Fibroblast of lung (primary cell): ENCODE measurements around the gene LMAN2. TPM values are rescaled to one million over a fixed set of nuclear protein-coding genes. Genes with fewer than 3 reads are reported as not detected.

Experiments
- DNase-seq, 2 donors: peaks; one replicate each; pipeline versions ENCODE4 v3.0.0 to v3.0.0-alpha.2; 2010; ENCODE audit warnings: low read depth in 2 of 2
- H2AFZ ChIP-seq: 2 replicates; pipeline ENCODE4 v1.5.1; 2012; ENCODE audit warnings: low read length, control low read depth, inconsistent platforms
- H3K27ac ChIP-seq: 2 replicates; pipeline ENCODE4 v1.5.1; 2011; ENCODE audit warnings: low read length, control low read depth; ENCODE audit not compliant: insufficient read depth
- H3K27me3 ChIP-seq: 2 replicates; pipeline ENCODE4 v1.5.1; 2011; ENCODE audit warnings: mild to moderate bottlenecking, low read length; ENCODE audit not compliant: control insufficient read depth, insufficient read depth
- H3K36me3 ChIP-seq: 2 replicates; pipeline ENCODE4 v1.5.1; 2011; ENCODE audit warnings: low read length; ENCODE audit not compliant: control insufficient read depth, insufficient read depth
- H3K4me1 ChIP-seq: 2 replicates; pipeline ENCODE4 v1.5.1; 2011; ENCODE audit warnings: low read length; ENCODE audit not compliant: control insufficient read depth, insufficient read depth; ENCODE audit errors: extremely low read depth
- H3K4me2 ChIP-seq: 2 replicates; pipeline ENCODE4 v1.5.1; 2011; ENCODE audit warnings: low read length, control low read depth; ENCODE audit not compliant: insufficient read depth; ENCODE audit errors: extremely low read depth
- H3K4me3 ChIP-seq, 4 experiments: fragments of 200-600 bp in 1 of 4; sonication (generic) in 1 of 4; replicated peaks in 1 of 4; 2 replicates each; pipeline ENCODE4 v1.5.1; 2011 to 2016; ENCODE audit warnings: low read length in 4 of 4, low read depth in 3 of 4, mild to moderate bottlenecking in 3 of 4, control low read depth in 2 of 4, inconsistent platforms in 1 of 4, mixed read lengths in 1 of 4; ENCODE audit not compliant: insufficient read depth in 1 of 4; ENCODE audit errors: control extremely low read depth in 1 of 4
- H3K79me2 ChIP-seq: 2 replicates; pipeline ENCODE4 v1.5.1; 2012; ENCODE audit warnings: mild to moderate bottlenecking, low read length, inconsistent platforms; ENCODE audit not compliant: control insufficient read depth, insufficient read depth
- H3K9ac ChIP-seq: 2 replicates; pipeline ENCODE4 v1.5.1; 2011; ENCODE audit warnings: mild to moderate bottlenecking, low read length, control low read depth; ENCODE audit not compliant: insufficient read depth
- H3K9me3 ChIP-seq: 2 replicates; pipeline ENCODE4 v1.5.1; 2012; ENCODE audit warnings: low read depth, low read length; ENCODE audit not compliant: control insufficient read depth, insufficient read depth
- H4K20me1 ChIP-seq: 2 replicates; pipeline ENCODE4 v1.5.1; 2011; ENCODE audit warnings: low read length; ENCODE audit not compliant: control insufficient read depth, insufficient read depth; ENCODE audit errors: extremely low read depth
- EZH2 ChIP-seq: IDR thresholded peaks from 2 replicates; pipeline ENCODE4 v1.5.1; 2012; ENCODE audit warnings: low read length, control low read depth, mild to moderate bottlenecking; ENCODE audit errors: missing control alignments
- polyA plus RNA-seq, 2 donors: library from polyadenylated mRNA; depleted of rRNA in 1 of 2; stranded (reverse) in 1 of 2; unstranded in 1 of 2; fragments of >200 nt; gene quantifications; 2 replicates each; pipeline ENCODE4 v1.2.1, GENCODE V29; 2011 to 2012; ENCODE audit warnings: missing spikeins in 1 of 2
- total RNA-seq: library from RNA; depleted of rRNA; stranded (reverse); fragments of >200 nt; gene quantifications from 2 replicates; pipeline ENCODE4 v1.2.1, GENCODE V29; 2014
- TF ChIP-seq, protein P1 (sequence below), 2 donors: IDR thresholded peaks in 1 of 2; conservative IDR thresholded peaks in 1 of 2; 1 replicate in 1 of 2; 2 replicates in 1 of 2; pipeline ENCODE4 v1.5.1; 2011 to 2012; ENCODE audit warnings: low read length in 2 of 2, control low read depth in 1 of 2, inconsistent platforms in 1 of 2, low read depth in 1 of 2, mild to moderate bottlenecking in 1 of 2

The LMAN2 gene
- total and polyA plus RNA-seq, 2 donors (not counting 1 experiment from before 2014, with no cell fraction given) = 145 to 396 TPM

GRCh38 chr5:177359860-177360259 lies 8.4 kb upstream of the LMAN2 start:
- peaks cover 17% of the 10 kb centered on the region for H3K27me3 ChIP-seq
- H3K79me2 ChIP-seq = no peaks in the 10 kb centered on the region
- no peak overlapping the region for H3K9ac ChIP-seq
- no peaks in the 10 kb centered on the region for H3K4me1 ChIP-seq
- TF ChIP-seq, protein P1, sequence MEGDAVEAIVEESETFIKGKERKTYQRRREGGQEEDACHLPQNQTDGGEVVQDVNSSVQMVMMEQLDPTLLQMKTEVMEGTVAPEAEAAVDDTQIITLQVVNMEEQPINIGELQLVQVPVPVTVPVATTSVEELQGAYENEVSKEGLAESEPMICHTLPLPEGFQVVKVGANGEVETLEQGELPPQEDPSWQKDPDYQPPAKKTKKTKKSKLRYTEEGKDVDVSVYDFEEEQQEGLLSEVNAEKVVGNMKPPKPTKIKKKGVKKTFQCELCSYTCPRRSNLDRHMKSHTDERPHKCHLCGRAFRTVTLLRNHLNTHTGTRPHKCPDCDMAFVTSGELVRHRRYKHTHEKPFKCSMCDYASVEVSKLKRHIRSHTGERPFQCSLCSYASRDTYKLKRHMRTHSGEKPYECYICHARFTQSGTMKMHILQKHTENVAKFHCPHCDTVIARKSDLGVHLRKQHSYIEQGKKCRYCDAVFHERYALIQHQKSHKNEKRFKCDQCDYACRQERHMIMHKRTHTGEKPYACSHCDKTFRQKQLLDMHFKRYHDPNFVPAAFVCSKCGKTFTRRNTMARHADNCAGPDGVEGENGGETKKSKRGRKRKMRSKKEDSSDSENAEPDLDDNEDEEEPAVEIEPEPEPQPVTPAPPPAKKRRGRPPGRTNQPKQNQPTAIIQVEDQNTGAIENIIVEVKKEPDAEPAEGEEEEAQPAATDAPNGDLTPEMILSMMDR (conservative IDR thresholded peaks at IDR 0.05 in 1 of 2, IDR thresholded peaks at IDR 0.05 in 1 of 2; ENCODE audit: low read depth in 1 of 2, low read length in 2 of 2) = no peak
- H2AFZ ChIP-seq = no peak overlapping the region
- H3K9me3 ChIP-seq = no peaks in the 10 kb centered on the region
- no peak for DNase-seq
- no peak overlapping the region for H3K4me3 ChIP-seq
- H4K20me1 ChIP-seq = no peaks in the 10 kb centered on the region
- no peak overlapping the region for H3K27ac ChIP-seq
- no peak overlapping the region for H3K4me2 ChIP-seq
- H3K36me3 ChIP-seq = no peaks in the 10 kb centered on the region

- Histone ChIP-seq H3K36me3 (no peaks in the 10 kb centered on the region), H3K27me3 (peaks cover 17% of the 10 kb centered on the region), H4K20me1 (no peaks in the 10 kb centered on the region), H3K27ac (no peak overlapping the region), H3K79me2 (no peaks in the 10 kb centered on the region), H3K9me3 (no peaks in the 10 kb centered on the region), H3K4me1 (no peaks in the 10 kb centered on the region), H3K9ac (no peak overlapping the region), H3K4me2 (no peak overlapping the region), H2AFZ (no peak overlapping the region), H3K4me3 (no peak overlapping the region)
- DNase-seq = no peak
- TF ChIP-seq, protein P1 (conservative IDR thresholded peaks at IDR 0.05 in 1 of 2, IDR thresholded peaks at IDR 0.05 in 1 of 2; ENCODE audit: low read depth in 1 of 2, low read length in 2 of 2) = no peak
- no peak for TF ChIP-seq EZH2
Observed at GRCh38 chr5:177359451-177359851, 8.0 kb upstream of the LMAN2 start.

DNA sequence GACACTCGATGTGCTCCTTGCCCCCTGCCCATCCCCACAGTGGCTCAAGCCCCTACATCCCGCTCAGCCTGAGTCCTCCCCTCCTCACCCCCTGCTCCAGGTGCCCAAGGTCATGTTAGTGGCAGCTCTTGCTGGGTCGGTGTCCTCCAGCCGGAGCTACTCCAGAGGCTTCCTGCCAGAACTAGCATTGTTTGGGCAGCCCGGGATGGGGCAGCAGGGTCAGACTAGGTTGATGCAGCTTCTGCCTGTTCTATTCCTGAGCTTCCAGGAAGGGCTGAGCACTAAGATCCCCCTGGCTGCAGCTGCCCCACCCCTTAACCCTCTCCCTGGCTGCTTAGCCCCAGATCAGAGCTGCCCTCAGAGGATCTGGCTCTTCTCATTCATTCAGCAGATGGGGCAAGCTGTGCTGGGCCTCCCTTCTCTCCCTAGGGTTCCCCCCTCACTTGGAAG lies 6.9 kb upstream of the LMAN2 start:
- H3K9ac ChIP-seq = no peak overlapping the region
- H3K27me3 ChIP-seq = peaks cover 17% of the 10 kb centered on the region
- TF ChIP-seq, protein P1 (conservative IDR thresholded peaks at IDR 0.05 in 1 of 2, IDR thresholded peaks at IDR 0.05 in 1 of 2; ENCODE audit: low read depth in 1 of 2, low read length in 2 of 2) = no peak
- TF ChIP-seq EZH2 = no peak
- H4K20me1 ChIP-seq = no peaks in the 10 kb centered on the region
- no peaks in the 10 kb centered on the region for H3K9me3 ChIP-seq
- no peak overlapping the region for H3K27ac ChIP-seq
- no peaks in the 10 kb centered on the region for H3K79me2 ChIP-seq
- H3K4me1 ChIP-seq = no peaks in the 10 kb centered on the region
- H3K4me3 ChIP-seq = no peak overlapping the region
- no peak overlapping the region for H2AFZ ChIP-seq
- H3K36me3 ChIP-seq = no peaks in the 10 kb centered on the region
- no peak overlapping the region for H3K4me2 ChIP-seq
- no peak for DNase-seq
